ENCODE data around the gene FSD1. TPM values are rescaled to one million over a fixed set of nuclear protein-coding genes. Genes with fewer than 3 reads are reported as not detected.

Gene FSD1
- total and polyA plus RNA-seq, 8 donors: 0.55 to 1.9 (median 1.3) TPM; not detected in 1

GRCh38 chr19:4360081-4360569 lies 55.7 kb downstream of the FSD1 start:
- Histone ChIP-seq H3K9me3 (no peaks in the 10 kb centered on the region), H3K4me3 (no peak overlapping the region), H3K4me1 (no peaks in the 10 kb centered on the region), H3K27me3 (no peaks in the 10 kb centered on the region), H3K36me3 (peaks cover 0 to 94% of the 10 kb centered on the region in 2 donors), H3K27ac (peak overlapping the region in 1 of 2 donors; percentile 8)
- TF ChIP-seq, protein P1, sequence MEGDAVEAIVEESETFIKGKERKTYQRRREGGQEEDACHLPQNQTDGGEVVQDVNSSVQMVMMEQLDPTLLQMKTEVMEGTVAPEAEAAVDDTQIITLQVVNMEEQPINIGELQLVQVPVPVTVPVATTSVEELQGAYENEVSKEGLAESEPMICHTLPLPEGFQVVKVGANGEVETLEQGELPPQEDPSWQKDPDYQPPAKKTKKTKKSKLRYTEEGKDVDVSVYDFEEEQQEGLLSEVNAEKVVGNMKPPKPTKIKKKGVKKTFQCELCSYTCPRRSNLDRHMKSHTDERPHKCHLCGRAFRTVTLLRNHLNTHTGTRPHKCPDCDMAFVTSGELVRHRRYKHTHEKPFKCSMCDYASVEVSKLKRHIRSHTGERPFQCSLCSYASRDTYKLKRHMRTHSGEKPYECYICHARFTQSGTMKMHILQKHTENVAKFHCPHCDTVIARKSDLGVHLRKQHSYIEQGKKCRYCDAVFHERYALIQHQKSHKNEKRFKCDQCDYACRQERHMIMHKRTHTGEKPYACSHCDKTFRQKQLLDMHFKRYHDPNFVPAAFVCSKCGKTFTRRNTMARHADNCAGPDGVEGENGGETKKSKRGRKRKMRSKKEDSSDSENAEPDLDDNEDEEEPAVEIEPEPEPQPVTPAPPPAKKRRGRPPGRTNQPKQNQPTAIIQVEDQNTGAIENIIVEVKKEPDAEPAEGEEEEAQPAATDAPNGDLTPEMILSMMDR (IDR thresholded peaks at IDR 0.05): no peak
- ATAC-seq (no peak), DNase-seq (no peak)
- intact Hi-C loops (cut with DNase I): no loop called here

GRCh38 chr19:4360641-4361151 lies 56.3 kb downstream of the FSD1 start:
- Histone ChIP-seq H3K27me3 (no peaks in the 10 kb centered on the region), H3K27ac (peak overlapping the region in 1 of 2 donors; percentile 8), H3K9me3 (no peaks in the 10 kb centered on the region), H3K4me1 (no peaks in the 10 kb centered on the region), H3K36me3 (peaks cover 0 to 96% of the 10 kb centered on the region in 2 donors), H3K4me3 (no peak overlapping the region)
- ATAC-seq (no peak), DNase-seq (peak in 1 of 4 donors; percentile 86)
- intact Hi-C loops (cut with DNase I): no loop called here
- TF ChIP-seq, protein P1 (IDR thresholded peaks at IDR 0.05): no peak

DNA sequence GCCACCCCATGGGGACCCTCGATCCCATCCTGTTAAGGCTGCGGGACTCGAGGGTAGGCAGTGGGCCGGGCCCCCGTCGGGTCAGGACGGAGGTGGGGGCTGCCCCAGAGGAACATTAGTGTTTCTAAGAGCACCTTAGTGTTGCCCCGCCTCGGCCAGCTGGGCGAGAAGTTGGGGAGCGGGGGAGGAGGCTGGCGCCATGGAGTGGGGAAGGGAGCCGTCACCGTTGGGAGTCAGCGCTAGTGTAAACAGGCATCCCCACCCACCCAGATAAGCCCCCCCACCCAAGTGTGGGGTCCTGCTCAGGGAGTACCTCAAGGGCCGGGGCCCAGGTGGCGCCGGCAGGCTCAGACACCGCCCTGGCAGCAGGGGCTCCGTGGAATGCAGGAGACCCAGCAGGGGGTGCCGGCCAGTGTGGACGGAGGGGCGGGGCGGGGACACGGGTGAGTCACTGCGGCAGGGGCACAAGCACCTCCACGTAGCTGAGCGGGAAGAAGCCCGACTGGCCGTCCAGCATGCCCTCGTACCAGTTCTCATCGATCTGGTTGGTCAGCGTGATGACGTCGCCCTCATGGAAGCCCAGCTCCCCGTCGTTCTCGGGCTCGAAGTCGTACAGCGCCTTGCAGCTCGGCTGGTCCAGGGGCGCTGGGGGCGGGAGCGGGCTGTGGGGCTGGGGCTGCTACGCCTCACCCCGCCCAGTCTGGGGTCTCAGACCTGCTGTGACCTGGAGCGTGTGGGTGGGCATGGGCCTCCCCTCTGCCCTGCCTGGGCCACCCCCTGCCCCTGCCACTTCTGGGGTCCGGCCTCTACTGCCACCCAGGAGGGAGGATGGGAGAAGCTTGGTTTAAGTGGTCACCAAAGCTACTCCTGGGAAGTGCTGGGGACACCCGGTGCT lies 57.0 kb downstream of the FSD1 start:
- Histone ChIP-seq H3K36me3 (peaks cover 0 to 96% of the 10 kb centered on the region in 2 donors), H3K4me1 (no peaks in the 10 kb centered on the region), H3K27ac (no peak overlapping the region), H3K4me3 (no peak overlapping the region), H3K27me3 (no peaks in the 10 kb centered on the region), H3K9me3 (no peaks in the 10 kb centered on the region)
- TF ChIP-seq, protein P1 (IDR thresholded peaks at IDR 0.05): no peak
- peak in 1 of 4 donors; percentile 77 for DNase-seq
- no peak for ATAC-seq
- intact Hi-C loops (cut with DNase I): no loop called here

- Histone ChIP-seq H3K27me3 (no peaks in the 10 kb centered on the region), H3K4me1 (peaks cover 0 to 1% of the 10 kb centered on the region in 2 donors), H3K4me3 (no peak overlapping the region), H3K27ac (no peak overlapping the region), H3K36me3 (peaks cover 0 to 97% of the 10 kb centered on the region in 2 donors), H3K9me3 (no peaks in the 10 kb centered on the region)
- intact Hi-C loops (cut with DNase I): no loop called here
- no peak for DNase-seq
- ATAC-seq: no peak
- TF ChIP-seq, protein P1 (IDR thresholded peaks at IDR 0.05): no peak
These were observed 57.9 kb downstream of the FSD1 start for GRCh38 chr19:4362101-4362828.
